Vagina (tissue), 2 donors: Measurements from ENCODE around the gene VWF. TPM values are rescaled to one million over a fixed set of nuclear protein-coding genes. Genes with fewer than 3 reads are reported as not detected.

ENCODE experiments used
- DNase-seq, 2 donors: peaks; one replicate each; pipeline ENCODE4 v3.0.0-alpha.2; 2017; ENCODE audit errors: extremely low spot score in 2 of 2
- H3K27ac ChIP-seq: fragments of 200-600 bp; sonication (generic); one replicate; pipeline ENCODE4 v1.5.1; 2019
- H3K27me3 ChIP-seq: fragments of 200-600 bp; sonication (generic); one replicate; pipeline ENCODE4 v1.5.1; 2019
- H3K36me3 ChIP-seq, 2 donors: fragments of 200-600 bp; sonication (generic); one replicate each; pipeline ENCODE4 v1.5.1; 2017 to 2019
- H3K4me1 ChIP-seq: fragments of 200-600 bp; sonication (generic); one replicate; pipeline ENCODE4 v1.5.1; 2019
- H3K4me3 ChIP-seq, 2 donors: fragments of 200-600 bp; sonication (generic); 1 replicate in 1 of 2; 2 replicates in 1 of 2; pipeline ENCODE4 v1.5.1; 2016 to 2019
- H3K9me3 ChIP-seq: fragments of 200-600 bp; sonication (generic); one replicate; pipeline ENCODE4 v1.5.1; 2019
- POLR2A ChIP-seq, 2 donors: fragments of 450-650 bp; IDR thresholded peaks; one replicate each; pipeline ENCODE4 v1.6.1; 2017; ENCODE audit warnings: antibody characterized with exemption in 2 of 2, mild to moderate bottlenecking in 2 of 2, moderate library complexity in 2 of 2
- POLR2AphosphoS5 ChIP-seq, 2 donors: sonication (generic); formaldehyde crosslinking; IDR thresholded peaks; one replicate each; pipeline ENCODE4 v1.9.0; 2017; ENCODE audit warnings: antibody characterized with exemption in 2 of 2, mild to moderate bottlenecking in 2 of 2, low read depth in 1 of 2; ENCODE audit not compliant: insufficient read depth in 1 of 2
- intact Hi-C: fragments of 100-400 bp; cut with DNase I; formaldehyde crosslinking; loops from one replicate; pipeline ENCODE4 v1.15.1; 2023
- total RNA-seq: library from RNA; depleted of rRNA; stranded (reverse); fragments of >200 nt; gene quantifications from one replicate; pipeline ENCODE4 v1.2.3, GENCODE V29; 2016
- TF ChIP-seq, protein P1 (sequence below), 3 experiments: fragments of 450-650 bp in 2 of 3; fragments of 200-600 bp in 1 of 3; sonication (generic) in 1 of 3; IDR thresholded peaks; one replicate each; pipeline ENCODE4 v1.5.1; 2017 to 2019; ENCODE audit warnings: antibody characterized with exemption in 3 of 3, mild to moderate bottlenecking in 2 of 3, moderate library complexity in 2 of 3

VWF gene
- total RNA-seq, 1 donor from 2014 or later, result 334 TPM

DNA sequence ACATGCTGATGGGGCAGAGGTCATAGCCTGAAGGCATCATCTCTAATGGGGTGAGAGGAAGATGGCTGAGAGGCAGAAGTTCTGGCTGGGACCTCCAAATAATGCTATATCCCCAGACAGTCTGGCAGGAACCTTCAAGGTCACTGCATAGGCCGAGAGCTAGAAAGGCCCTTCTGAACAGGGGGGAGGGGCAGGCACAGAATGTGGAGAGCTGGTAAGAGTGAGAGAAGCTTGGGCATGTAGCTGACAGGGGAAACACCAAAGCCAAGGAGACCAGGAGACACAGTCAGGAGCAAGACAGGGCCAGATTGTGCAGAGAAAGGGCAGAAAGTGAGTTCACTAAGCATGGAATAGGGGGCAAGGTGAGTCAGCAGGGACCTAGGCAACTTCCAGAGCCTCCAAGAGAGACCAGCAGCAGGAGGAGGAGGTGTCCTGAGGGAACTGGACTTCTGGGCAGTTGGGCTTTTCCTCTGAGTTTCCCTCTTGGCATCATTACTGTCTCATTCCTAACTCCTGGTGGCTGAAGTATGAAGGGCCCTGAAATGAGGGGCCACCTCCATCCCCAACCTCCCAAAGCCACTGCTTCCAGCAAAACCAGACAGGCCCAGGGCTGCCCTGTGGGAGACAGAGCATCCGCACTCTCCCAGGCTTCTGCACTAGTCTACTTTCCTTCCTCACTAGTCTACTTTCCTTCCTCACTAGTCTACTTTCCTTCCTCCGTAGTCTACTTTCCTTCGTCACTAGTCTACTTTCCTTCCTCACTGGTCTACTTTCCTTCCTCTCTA lies 196.5 kb downstream of the VWF start:
- intact Hi-C loops, result no loop called here
- Histone ChIP-seq H3K27me3 (no peaks in the 10 kb centered on the region), H3K36me3 (no peaks in the 10 kb centered on the region), H3K4me1 (no peaks in the 10 kb centered on the region), H3K9me3 (no peaks in the 10 kb centered on the region), H3K27ac (no peak overlapping the region), H3K4me3 (no peak overlapping the region)
- no peak for DNase-seq
- TF ChIP-seq, protein P1, sequence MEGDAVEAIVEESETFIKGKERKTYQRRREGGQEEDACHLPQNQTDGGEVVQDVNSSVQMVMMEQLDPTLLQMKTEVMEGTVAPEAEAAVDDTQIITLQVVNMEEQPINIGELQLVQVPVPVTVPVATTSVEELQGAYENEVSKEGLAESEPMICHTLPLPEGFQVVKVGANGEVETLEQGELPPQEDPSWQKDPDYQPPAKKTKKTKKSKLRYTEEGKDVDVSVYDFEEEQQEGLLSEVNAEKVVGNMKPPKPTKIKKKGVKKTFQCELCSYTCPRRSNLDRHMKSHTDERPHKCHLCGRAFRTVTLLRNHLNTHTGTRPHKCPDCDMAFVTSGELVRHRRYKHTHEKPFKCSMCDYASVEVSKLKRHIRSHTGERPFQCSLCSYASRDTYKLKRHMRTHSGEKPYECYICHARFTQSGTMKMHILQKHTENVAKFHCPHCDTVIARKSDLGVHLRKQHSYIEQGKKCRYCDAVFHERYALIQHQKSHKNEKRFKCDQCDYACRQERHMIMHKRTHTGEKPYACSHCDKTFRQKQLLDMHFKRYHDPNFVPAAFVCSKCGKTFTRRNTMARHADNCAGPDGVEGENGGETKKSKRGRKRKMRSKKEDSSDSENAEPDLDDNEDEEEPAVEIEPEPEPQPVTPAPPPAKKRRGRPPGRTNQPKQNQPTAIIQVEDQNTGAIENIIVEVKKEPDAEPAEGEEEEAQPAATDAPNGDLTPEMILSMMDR (IDR thresholded peaks at IDR 0.05), result no peak
- TF ChIP-seq POLR2A (IDR thresholded peaks at IDR 0.05), result no peak
- TF ChIP-seq POLR2AphosphoS5 (IDR thresholded peaks at IDR 0.05; ENCODE audit: insufficient read depth in 1 of 2, low read depth in 1 of 2), result no peak

DNA sequence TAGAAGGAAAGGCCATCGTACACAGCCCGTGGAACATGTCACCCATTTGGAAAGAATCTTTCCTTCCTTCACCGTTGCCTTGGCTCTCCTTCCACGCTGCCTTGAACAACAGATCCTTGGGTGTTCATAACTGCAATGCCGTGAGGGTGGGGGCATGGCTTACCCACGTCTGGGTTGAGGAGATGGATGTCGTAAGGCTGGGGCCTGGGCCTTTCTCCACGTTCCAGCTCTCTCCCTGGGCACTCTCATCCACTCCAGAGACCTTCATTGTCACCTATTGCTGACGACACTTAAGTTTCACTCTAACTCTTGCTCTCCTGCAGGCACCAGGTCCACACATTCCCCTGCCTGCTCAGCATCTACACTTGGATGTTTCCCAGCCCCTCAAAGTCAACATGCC lies 198.8 kb downstream of the VWF start:
- H3K27me3 ChIP-seq, result no peaks in the 10 kb centered on the region
- no peaks in the 10 kb centered on the region for H3K36me3 ChIP-seq
- TF ChIP-seq, protein P1 (IDR thresholded peaks at IDR 0.05), result no peak
- TF ChIP-seq POLR2AphosphoS5 (IDR thresholded peaks at IDR 0.05; ENCODE audit: insufficient read depth in 1 of 2, low read depth in 1 of 2) (no peak), POLR2A (IDR thresholded peaks at IDR 0.05) (no peak)
- no peak for DNase-seq
- no peak overlapping the region for H3K27ac ChIP-seq
- no peak overlapping the region for H3K4me3 ChIP-seq
- no peaks in the 10 kb centered on the region for H3K4me1 ChIP-seq
- H3K9me3 ChIP-seq, result no peaks in the 10 kb centered on the region
- intact Hi-C loops, result no loop called here

DNA sequence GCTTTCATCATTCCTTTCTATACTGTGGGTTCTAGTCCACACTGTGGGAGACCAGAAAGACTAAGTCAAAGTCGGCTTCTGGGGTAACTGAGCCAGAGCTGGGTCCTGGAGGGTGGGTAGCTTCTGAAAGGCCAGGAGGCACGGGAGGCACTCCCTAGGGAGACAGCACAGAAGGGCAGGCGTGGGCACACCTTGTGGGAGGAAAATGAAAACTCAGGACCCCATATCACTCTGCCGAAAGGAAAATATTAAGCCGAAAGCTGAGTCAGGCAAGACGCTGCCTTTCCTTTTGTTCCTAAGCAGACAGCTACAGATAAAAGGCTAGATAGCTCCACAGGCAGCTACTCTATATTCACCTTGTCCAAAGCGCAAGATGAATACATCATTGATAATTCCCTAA lies 200.1 kb downstream of the VWF start:
- Histone ChIP-seq H3K27ac (no peak overlapping the region), H3K4me1 (no peaks in the 10 kb centered on the region), H3K27me3 (no peaks in the 10 kb centered on the region), H3K36me3 (no peaks in the 10 kb centered on the region), H3K9me3 (no peaks in the 10 kb centered on the region), H3K4me3 (no peak overlapping the region)
- TF ChIP-seq, protein P1 (IDR thresholded peaks at IDR 0.05), result no peak
- TF ChIP-seq POLR2A (IDR thresholded peaks at IDR 0.05) (no peak), POLR2AphosphoS5 (IDR thresholded peaks at IDR 0.05; ENCODE audit: insufficient read depth in 1 of 2, low read depth in 1 of 2) (no peak)
- intact Hi-C loops, result no loop called here
- DNase-seq, result no peak

GRCh38 chr12:5923751-5924150 lies 200.7 kb downstream of the VWF start:
- DNase-seq, result no peak
- H3K27me3 ChIP-seq, result no peaks in the 10 kb centered on the region
- no peak overlapping the region for H3K27ac ChIP-seq
- intact Hi-C loops, result no loop called here
- no peaks in the 10 kb centered on the region for H3K36me3 ChIP-seq
- H3K4me1 ChIP-seq, result no peaks in the 10 kb centered on the region
- H3K9me3 ChIP-seq, result no peaks in the 10 kb centered on the region
- TF ChIP-seq POLR2AphosphoS5 (IDR thresholded peaks at IDR 0.05; ENCODE audit: insufficient read depth in 1 of 2, low read depth in 1 of 2), result no peak
- H3K4me3 ChIP-seq, result no peak overlapping the region

DNA sequence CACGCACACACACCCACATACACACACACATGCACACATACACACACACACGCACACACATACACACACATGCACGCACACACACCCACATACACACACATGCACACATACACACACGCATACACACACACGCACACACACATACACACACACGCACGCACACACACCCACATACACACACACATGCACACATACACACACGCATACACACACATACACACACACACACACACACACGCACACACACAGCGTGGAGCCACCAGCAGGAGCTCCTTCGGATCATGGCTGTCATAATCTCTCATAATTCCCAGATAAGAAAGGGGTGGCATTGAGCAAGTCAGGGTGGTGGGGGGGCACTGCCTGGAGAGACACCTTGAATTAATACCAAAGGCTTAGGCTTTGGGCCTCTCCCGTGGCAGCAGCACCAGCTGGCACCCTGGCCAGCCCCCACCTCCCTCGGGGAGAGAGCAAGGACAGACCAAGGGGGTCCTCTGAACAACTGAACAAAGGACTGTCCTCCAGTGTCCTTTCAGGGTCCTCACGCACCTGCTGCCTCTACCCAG lies 201.3 kb downstream of the VWF start:
- no peak for TF ChIP-seq POLR2A (IDR thresholded peaks at IDR 0.05)
- TF ChIP-seq POLR2AphosphoS5 (IDR thresholded peaks at IDR 0.05; ENCODE audit: insufficient read depth in 1 of 2, low read depth in 1 of 2), result no peak
- TF ChIP-seq, protein P1 (IDR thresholded peaks at IDR 0.05), result no peak
- no peak overlapping the region for H3K4me3 ChIP-seq
- no peak overlapping the region for H3K27ac ChIP-seq
- intact Hi-C loops, result no loop called here
- H3K9me3 ChIP-seq, result no peaks in the 10 kb centered on the region
- no peaks in the 10 kb centered on the region for H3K4me1 ChIP-seq
- no peak for DNase-seq
- no peaks in the 10 kb centered on the region for H3K36me3 ChIP-seq
- H3K27me3 ChIP-seq, result no peaks in the 10 kb centered on the region
